PC-3 (cell line): ENCODE measurements around the gene DOC2B.

Source experiments
- CTCF ChIP-seq: fragments of 300-600 bp; sonication (generic); conservative IDR thresholded peaks from 2 replicates; pipeline ENCODE4 v1.5.1; 2017; ENCODE audit warnings: antibody characterized with exemption, low read depth, mild to moderate bottlenecking, low read length
- EZH2 ChIP-seq: fragments of 300-600 bp; sonication (generic); IDR thresholded peaks from one replicate; pipeline ENCODE4 v1.6.1; 2017; ENCODE audit warnings: antibody characterized with exemption, mild to moderate bottlenecking, low read length; ENCODE audit not compliant: unreplicated experiment
- EZH2phosphoT487 ChIP-seq: fragments of 300-600 bp; sonication (generic); IDR thresholded peaks from 2 replicates; pipeline ENCODE4 v1.6.1; 2018; ENCODE audit warnings: mild to moderate bottlenecking, antibody characterized with exemption, low read length, borderline replicate concordance

- TF ChIP-seq CTCF (no peak), EZH2 (no peak), EZH2phosphoT487 (no peak)
Measured at GRCh38 chr17:144936-145670, 36.3 kb downstream of the DOC2B start.
